Naive thymus-derived CD8-positive, alpha-beta T cell (primary cell): ENCODE measurements around the gene YTHDF1. TPM values are rescaled to one million over a fixed set of nuclear protein-coding genes. Genes with fewer than 3 reads are reported as not detected.
A peak's percentile ranks its signal among the peaks of the same experiment; 100 is the strongest.

Source experiments
- ATAC-seq, 2 donors: fragments of 150-1000 bp; cut with Tn5 transposase in 1 of 2; sonication (Bioruptor Pico), chemical (Tn5 transposase) in 1 of 2; 1 replicate in 1 of 2; 2 replicates in 1 of 2; pipeline ENCODE4 v1.10.0; 2021; ENCODE audit warnings: mild to moderate bottlenecking in 2 of 2, moderate library complexity in 2 of 2
- POLR2A ChIA-PET: fragments of 350-600 bp; sonication (Branson Sonifier 250); formaldehyde crosslinking; loops from one replicate; lab custom pipeline; 2021; ENCODE audit warnings: antibody characterized with exemption; lab: Charles Lee
- DNase-seq, 10 donors: peaks; one replicate each; pipeline versions ENCODE4 v3.0.0 to v3.0.0-alpha.2; 2020 to 2022
- H3K27ac Mint-ChIP-seq, 10 donors: one replicate each; pipeline ENCODE4 v1.8.0; 2020 to 2022; ENCODE audit warnings: mild to moderate bottlenecking in 10 of 10, mixed read lengths in 10 of 10, moderate library complexity in 4 of 10, inconsistent platforms in 1 of 10
- H3K27me3 Mint-ChIP-seq, 5 donors: one replicate each; pipeline ENCODE4 v1.8.0; 2021 to 2022; ENCODE audit warnings: mixed read lengths in 5 of 5
- H3K36me3 Mint-ChIP-seq, 3 donors: one replicate each; pipeline ENCODE4 v1.8.0; 2020 to 2022; ENCODE audit warnings: mixed read lengths in 3 of 3, mild to moderate bottlenecking in 2 of 3, inconsistent platforms in 1 of 3
- H3K4me1 Mint-ChIP-seq, 4 donors: one replicate each; pipeline ENCODE4 v1.8.0; 2021 to 2022; ENCODE audit warnings: mixed read lengths in 4 of 4
- H3K4me3 Mint-ChIP-seq, 10 donors: one replicate each; pipeline ENCODE4 v1.8.0; 2020 to 2022; ENCODE audit warnings: mild to moderate bottlenecking in 10 of 10, mixed read lengths in 10 of 10, moderate library complexity in 6 of 10, inconsistent platforms in 1 of 10
- H3K9me3 Mint-ChIP-seq, 9 donors: one replicate each; pipeline ENCODE4 v1.8.0; 2020 to 2022; ENCODE audit warnings: mixed read lengths in 9 of 9, mild to moderate bottlenecking in 3 of 9, inconsistent platforms in 1 of 9, moderate library complexity in 1 of 9
- polyA plus RNA-seq, 3 donors: library from polyadenylated mRNA; unstranded; fragments of 300-500 nt; fragmentation: Illumina TruSeq; gene quantifications; one replicate each; pipeline ENCODE4 v1.2.3, GENCODE V29; 2021
- total RNA-seq, 8 experiments: library from RNA in 2 of 8; stranded (reverse) in 2 of 8; gene quantifications; one replicate each; pipeline ENCODE4 v1.2.3 and lab custom pipeline; 2021 to 2026

YTHDF1 gene
- total and polyA plus RNA-seq, 5 experiments from 2014 or later = 26.8 to 53.1 (median 46.6) TPM

DNA sequence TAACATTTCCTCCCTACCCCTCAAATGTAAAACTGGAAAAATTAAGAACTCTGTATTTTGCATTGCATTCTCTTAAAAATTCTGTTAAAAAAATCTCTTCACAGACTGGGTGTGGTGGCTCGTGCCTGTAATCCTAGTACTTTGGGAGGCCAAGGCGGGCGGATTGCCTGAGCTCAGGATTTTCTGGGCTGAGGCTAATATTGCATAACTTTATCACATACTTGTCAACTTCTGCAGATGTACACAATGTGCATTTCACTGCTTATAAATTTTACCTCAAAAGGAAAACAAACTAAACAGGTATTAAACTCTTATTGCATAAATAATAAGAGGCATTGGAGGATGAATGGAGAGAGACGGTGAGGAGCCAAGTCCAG is 21.1 kb downstream of the YTHDF1 start:
- H3K36me3 Mint-ChIP-seq = peaks cover 0 to 53% (median 0%) of the 10 kb centered on the region in 3 donors
- peaks cover 12 to 33% (median 27%) of the 10 kb centered on the region in 4 donors for H3K4me1 Mint-ChIP-seq
- POLR2A ChIA-PET = interaction anchor here (1.2 kb wide), 1 partner anchor 17 kb away, joined by 3 read pairs; no protein-coding TSS in a partner anchor
- DNase-seq (no peak), ATAC-seq (no peak)
- no peak overlapping the region for H3K4me3 Mint-ChIP-seq
- peak overlapping the region in 2 of 10 donors; percentile 12 to 79 for H3K27ac Mint-ChIP-seq
- no peaks in the 10 kb centered on the region for H3K27me3 Mint-ChIP-seq
- H3K9me3 Mint-ChIP-seq = no peaks in the 10 kb centered on the region

DNA sequence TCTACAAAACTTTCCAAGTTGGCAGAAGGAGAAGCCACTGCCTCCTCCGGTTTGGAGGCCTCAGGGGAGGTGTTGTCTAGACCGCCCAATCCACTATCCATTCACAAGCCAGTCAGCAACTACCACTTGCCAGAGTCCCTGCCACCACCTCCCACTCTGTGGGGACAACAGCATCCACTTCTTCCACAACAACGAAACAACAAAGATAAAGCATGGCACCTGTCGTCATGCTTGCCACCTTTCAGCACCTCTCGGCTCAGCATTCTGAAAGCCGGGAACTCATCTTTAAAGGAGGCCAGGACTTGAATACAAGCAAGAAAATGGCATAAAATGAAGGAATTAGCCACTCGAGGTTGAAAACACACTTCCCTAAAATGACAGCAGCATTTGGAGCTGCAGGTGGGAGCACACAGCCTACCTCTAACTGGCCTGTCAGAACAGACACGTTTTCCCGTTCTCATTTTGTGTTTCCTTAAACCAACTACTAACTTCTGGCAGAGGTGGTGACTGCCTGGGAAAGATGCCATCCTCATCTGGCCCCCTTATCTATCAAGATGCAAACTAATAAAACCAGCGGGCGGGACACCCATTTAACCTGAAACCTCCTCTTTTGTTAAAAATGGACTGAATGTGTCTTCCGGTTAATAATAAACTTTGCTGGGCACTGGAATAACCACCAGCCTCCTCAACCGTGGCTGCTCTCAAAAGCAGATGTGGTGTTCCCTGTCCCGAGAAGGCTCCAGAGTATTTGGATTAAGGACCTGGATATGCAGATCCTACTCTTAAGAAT is 21.7 kb downstream of the YTHDF1 start:
- peaks cover 12 to 27% (median 22%) of the 10 kb centered on the region in 4 donors for H3K4me1 Mint-ChIP-seq
- no peak overlapping the region for H3K4me3 Mint-ChIP-seq
- ATAC-seq = no peak
- H3K27me3 Mint-ChIP-seq = no peaks in the 10 kb centered on the region
- DNase-seq = no peak
- POLR2A ChIA-PET = interaction anchor here (1.2 kb wide), 1 partner anchor 17 kb away, joined by 3 read pairs; no protein-coding TSS in a partner anchor
- peak overlapping the region in 1 of 10 donors; percentile 56 for H3K27ac Mint-ChIP-seq
- no peaks in the 10 kb centered on the region for H3K9me3 Mint-ChIP-seq
- H3K36me3 Mint-ChIP-seq = peaks cover 0 to 47% (median 0%) of the 10 kb centered on the region in 3 donors

GRCh38 chr20:63192721-63193120 is 23.2 kb downstream of the YTHDF1 start:
- DNase-seq (no peak), ATAC-seq (no peak)
- Mint-ChIP-seq H3K36me3 (peaks cover 0 to 33% (median 0%) of the 10 kb centered on the region in 3 donors), H3K27ac (no peak overlapping the region), H3K9me3 (no peaks in the 10 kb centered on the region), H3K4me3 (no peak overlapping the region), H3K4me1 (peaks cover 8 to 15% (median 13%) of the 10 kb centered on the region in 4 donors), H3K27me3 (no peaks in the 10 kb centered on the region)
- POLR2A ChIA-PET = no interaction called here

DNA sequence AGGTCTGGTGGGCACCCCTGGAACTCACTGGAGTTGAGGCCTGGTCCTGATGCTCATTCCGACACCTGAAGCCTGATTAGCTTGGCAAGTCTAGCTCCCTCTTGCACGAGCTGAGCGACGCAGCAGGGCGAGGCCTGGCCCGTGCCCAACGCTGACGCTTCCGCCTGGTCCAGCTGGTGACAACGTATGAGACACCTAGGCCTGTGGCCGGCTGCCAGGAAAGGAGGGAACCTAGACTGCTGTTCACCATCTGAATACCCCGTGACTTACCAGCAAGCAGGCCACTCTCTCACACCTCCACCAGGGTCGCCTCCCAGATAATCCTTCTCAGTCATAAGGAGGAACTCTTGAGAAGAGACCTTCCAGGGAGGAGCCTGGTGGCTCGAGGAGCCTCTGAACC is 24.5 kb downstream of the YTHDF1 start:
- peaks cover 0 to 22% (median 0%) of the 10 kb centered on the region in 3 donors for H3K36me3 Mint-ChIP-seq
- no peak for ATAC-seq

DNA sequence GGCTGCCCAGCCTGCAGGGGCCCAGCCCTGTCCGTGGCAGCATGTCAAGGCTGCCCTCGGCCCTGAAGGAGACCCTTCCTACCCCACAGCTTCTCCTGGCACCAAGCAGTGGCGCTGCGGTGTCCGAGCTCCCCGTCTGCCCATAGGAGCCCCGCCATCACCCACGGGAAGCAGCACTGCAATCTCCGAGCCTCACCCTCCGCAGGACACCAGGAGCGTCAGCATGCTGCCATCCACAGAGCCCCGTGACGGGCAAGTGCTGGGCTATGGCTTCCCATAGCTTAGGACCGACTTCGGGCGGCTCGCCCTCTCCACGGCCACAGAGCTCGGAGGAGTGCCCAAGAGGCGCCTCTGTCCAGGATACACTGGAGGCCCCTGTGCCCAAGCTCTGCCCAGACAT is 25.1 kb downstream of the YTHDF1 start:
- ATAC-seq (no peak), DNase-seq (no peak)
- peaks cover 0 to 6% (median 3%) of the 10 kb centered on the region in 4 donors for H3K4me1 Mint-ChIP-seq
- H3K27ac Mint-ChIP-seq = no peak overlapping the region
- H3K36me3 Mint-ChIP-seq = peaks cover 0 to 16% (median 0%) of the 10 kb centered on the region in 3 donors
- no peak overlapping the region for H3K4me3 Mint-ChIP-seq
- no peaks in the 10 kb centered on the region for H3K27me3 Mint-ChIP-seq
- POLR2A ChIA-PET = no interaction called here
- H3K9me3 Mint-ChIP-seq = no peaks in the 10 kb centered on the region

More for the DNA sequence above, 24.5 kb downstream of the YTHDF1 start:
- Mint-ChIP-seq H3K27me3 (no peaks in the 10 kb centered on the region), H3K9me3 (no peaks in the 10 kb centered on the region), H3K4me1 (peaks cover 2 to 6% (median 4%) of the 10 kb centered on the region in 4 donors), H3K4me3 (peak overlapping the region in 1 of 10 donors; percentile 6), H3K27ac (no peak overlapping the region)
- POLR2A ChIA-PET = no interaction called here
- DNase-seq = no peak

- no peaks in the 10 kb centered on the region for H3K27me3 Mint-ChIP-seq
- no peak overlapping the region for H3K4me3 Mint-ChIP-seq
- no peaks in the 10 kb centered on the region for H3K9me3 Mint-ChIP-seq
- ATAC-seq (no peak), DNase-seq (no peak)
- H3K36me3 Mint-ChIP-seq = peaks cover 0 to 8% (median 0%) of the 10 kb centered on the region in 3 donors
- no peak overlapping the region for H3K27ac Mint-ChIP-seq
- H3K4me1 Mint-ChIP-seq = peaks cover 0 to 6% (median 3%) of the 10 kb centered on the region in 4 donors
- POLR2A ChIA-PET = no interaction called here
Observed at GRCh38 chr20:63189846-63190559, 25.9 kb downstream of the YTHDF1 start.

DNA sequence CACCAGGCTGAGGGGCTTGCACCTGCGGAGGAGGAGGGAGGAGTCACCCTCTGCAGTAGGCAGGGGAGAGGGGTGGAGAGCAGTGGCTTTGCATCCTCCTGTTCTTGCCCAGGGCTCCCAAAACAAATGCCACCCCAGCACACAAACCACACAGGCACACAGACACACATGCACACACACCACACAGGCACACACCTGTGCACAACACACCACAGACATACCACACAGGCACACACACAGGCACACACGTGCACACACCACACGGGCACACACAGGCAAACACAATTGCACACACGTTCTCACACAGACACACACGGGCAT is 26.6 kb downstream of the YTHDF1 start:
- Mint-ChIP-seq H3K4me3 (no peak overlapping the region), H3K27ac (no peak overlapping the region), H3K4me1 (peaks cover 0 to 6% (median 3%) of the 10 kb centered on the region in 4 donors), H3K36me3 (peaks cover 0 to under 1% (median 0%) of the 10 kb centered on the region in 3 donors), H3K9me3 (no peaks in the 10 kb centered on the region), H3K27me3 (no peaks in the 10 kb centered on the region)
- no peak for ATAC-seq
- no peak for DNase-seq
- POLR2A ChIA-PET = no interaction called here

DNA sequence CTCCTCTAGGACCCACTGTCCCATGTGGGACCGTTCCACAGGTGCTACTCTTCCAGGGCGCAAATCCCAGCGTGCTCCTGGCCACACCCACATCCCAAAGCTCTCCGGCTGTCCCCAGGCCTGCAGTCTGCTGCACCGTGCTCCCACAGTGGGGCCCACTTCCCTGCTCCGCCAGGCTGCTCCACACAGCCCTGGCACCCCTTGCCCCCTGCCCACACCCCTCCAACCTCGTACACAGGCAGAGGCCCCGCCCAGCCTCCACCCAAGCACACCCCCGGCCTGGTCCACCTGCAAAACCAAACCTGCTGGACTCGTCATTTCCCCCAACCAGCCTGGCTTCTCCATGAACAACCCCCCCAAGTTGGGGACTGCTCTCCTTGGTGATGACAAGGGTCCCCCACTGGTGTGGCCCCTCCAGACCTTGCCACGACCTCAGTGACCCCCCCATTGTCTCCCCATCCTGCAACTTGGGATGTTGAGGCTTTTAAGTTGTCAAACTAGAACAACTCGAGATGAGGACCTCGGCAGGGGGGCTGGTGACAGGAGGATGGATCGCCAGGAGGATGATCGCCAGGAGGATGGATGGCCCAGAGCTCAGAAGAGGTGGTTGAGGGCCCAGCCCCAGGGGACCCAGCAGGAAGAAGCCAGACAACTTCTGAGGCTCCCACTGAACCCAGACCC is 27.1 kb downstream of the YTHDF1 start:
- ATAC-seq (no peak), DNase-seq (no peak)
- peaks cover 0 to 2% (median under 1%) of the 10 kb centered on the region in 4 donors for H3K4me1 Mint-ChIP-seq
- no peaks in the 10 kb centered on the region for H3K9me3 Mint-ChIP-seq
- POLR2A ChIA-PET = no interaction called here
- H3K27me3 Mint-ChIP-seq = no peaks in the 10 kb centered on the region
- H3K36me3 Mint-ChIP-seq = no peaks in the 10 kb centered on the region
- no peak overlapping the region for H3K4me3 Mint-ChIP-seq
- H3K27ac Mint-ChIP-seq = no peak overlapping the region

GRCh38 chr20:63188159-63188442 is 27.8 kb downstream of the YTHDF1 start:
- peaks cover 0 to 2% (median 0%) of the 10 kb centered on the region in 4 donors for H3K4me1 Mint-ChIP-seq
- no peaks in the 10 kb centered on the region for H3K36me3 Mint-ChIP-seq
- H3K4me3 Mint-ChIP-seq = no peak overlapping the region

GRCh38 chr20:63187338-63188158 is 28.4 kb downstream of the YTHDF1 start:
- DNase-seq (no peak), ATAC-seq (no peak)
- peaks cover 0 to 10% (median 0%) of the 10 kb centered on the region in 5 donors for H3K27me3 Mint-ChIP-seq
- H3K27ac Mint-ChIP-seq = peak overlapping the region in 1 of 10 donors; percentile 74
- H3K36me3 Mint-ChIP-seq = no peaks in the 10 kb centered on the region
- H3K4me3 Mint-ChIP-seq = no peak overlapping the region
- POLR2A ChIA-PET = no interaction called here
- H3K4me1 Mint-ChIP-seq = peaks cover 0 to 2% (median 0%) of the 10 kb centered on the region in 4 donors
- no peaks in the 10 kb centered on the region for H3K9me3 Mint-ChIP-seq

More at GRCh38 chr20:63188159-63188442, 27.8 kb downstream of the YTHDF1 start:
- Mint-ChIP-seq H3K9me3 (no peaks in the 10 kb centered on the region), H3K27ac (no peak overlapping the region), H3K27me3 (peaks cover 0 to 6% (median 0%) of the 10 kb centered on the region in 5 donors)
- no peak for DNase-seq
- ATAC-seq = no peak
- POLR2A ChIA-PET = no interaction called here

- Mint-ChIP-seq H3K9me3 (no peaks in the 10 kb centered on the region), H3K36me3 (no peaks in the 10 kb centered on the region), H3K4me3 (no peak overlapping the region), H3K4me1 (peaks cover 0 to 2% (median 0%) of the 10 kb centered on the region in 4 donors), H3K27me3 (peaks cover 0 to 16% (median 3%) of the 10 kb centered on the region in 5 donors), H3K27ac (peak overlapping the region in 1 of 10 donors; percentile 33)
- POLR2A ChIA-PET = no interaction called here
- ATAC-seq (no peak), DNase-seq (no peak)
Observed at GRCh38 chr20:63186528-63187316, 29.2 kb downstream of the YTHDF1 start.
